H1 (cell line): Measurements from ENCODE around the gene GMIP. TPM values are rescaled to one million over a fixed set of nuclear protein-coding genes. Genes with fewer than 3 reads are reported as not detected.

Experiments used
- CTCF ChIA-PET: fragments of 300-600 bp; sonication (Branson Sonifier 250); formaldehyde crosslinking; loops from one replicate; lab custom pipeline; 2021; ENCODE audit not compliant: partially characterized antibody; lab: Charles Lee
- POLR2A ChIA-PET: fragments of 300-600 bp; sonication (Branson Sonifier 250); formaldehyde crosslinking; loops from one replicate; lab custom pipeline; 2021; ENCODE audit warnings: inconsistent platforms; ENCODE audit not compliant: partially characterized antibody; lab: Charles Lee
- DNase-seq, 2 experiments: peaks; one replicate each; pipeline versions ENCODE4 v3.0.0 to v3.0.0-alpha.2; 2010 to 2022; ENCODE audit warnings: low spot score in 2 of 2, low read depth in 1 of 2, mixed read lengths in 1 of 2
- FAIRE-seq: peaks from 2 replicates; lab custom pipeline; 2011; peaks lifted over from hg19 to GRCh38; lab: Jason Lieb, UNC
- H2AFZ ChIP-seq: 2 replicates; pipeline ENCODE4 v1.8.1; 2012; ENCODE audit warnings: low read length, inconsistent platforms
- H2AK5ac ChIP-seq: 2 replicates; pipeline ENCODE4 v1.6.1; 2013; ENCODE audit warnings: low read depth, low read length
- H2BK120ac ChIP-seq: replicated peaks from 2 replicates; pipeline ENCODE3; 2013; ENCODE audit warnings: low read depth, low read length, inconsistent platforms
- H2BK12ac ChIP-seq: 2 replicates; pipeline ENCODE4 v1.6.1; 2013; ENCODE audit warnings: low read depth, low read length
- H2BK15ac ChIP-seq: 2 replicates; pipeline ENCODE4 v1.6.1; 2013; ENCODE audit warnings: low read length
- H2BK20ac ChIP-seq: 2 replicates; pipeline ENCODE4 v1.6.1; 2013; ENCODE audit warnings: low read length
- H2BK5ac ChIP-seq: 2 replicates; pipeline ENCODE4 v1.6.1; 2013; ENCODE audit warnings: low read depth, low read length
- H3K14ac ChIP-seq: 2 replicates; pipeline ENCODE4 v1.6.1; 2013; ENCODE audit warnings: inconsistent platforms; ENCODE audit not compliant: insufficient read length
- H3K18ac ChIP-seq: 2 replicates; pipeline ENCODE4 v1.6.1; 2013; ENCODE audit warnings: low read length; ENCODE audit errors: extremely low read depth
- H3K23ac ChIP-seq: 2 replicates; pipeline ENCODE4 v1.6.1; 2013; ENCODE audit warnings: inconsistent platforms; ENCODE audit not compliant: insufficient read length
- H3K23me2 ChIP-seq: 2 replicates; pipeline ENCODE4 v1.6.1; 2013; ENCODE audit warnings: low read depth, low read length
- H3K27ac ChIP-seq: 2 replicates; pipeline ENCODE4 v1.6.1; 2011; ENCODE audit warnings: low read depth, low read length, inconsistent platforms
- H3K27me3 ChIP-seq, 4 experiments: replicated peaks in 1 of 4; 1 replicate in 1 of 4; 2 replicates in 3 of 4; pipeline versions ENCODE4 v1.6.1 to v1.8.1; 2011 to 2013; ENCODE audit warnings: low read length in 3 of 4, mild to moderate bottlenecking in 3 of 4, inconsistent platforms in 2 of 4, mixed read lengths in 2 of 4, moderate library complexity in 1 of 4; ENCODE audit not compliant: control insufficient read depth in 3 of 4, insufficient read depth in 3 of 4; ENCODE audit errors: extremely low read depth in 1 of 4
- H3K36me3 ChIP-seq, 4 experiments: 2 replicates each; pipeline versions ENCODE4 v1.6.1 to v1.8.1; 2011 to 2013; ENCODE audit warnings: mild to moderate bottlenecking in 4 of 4, low read length in 3 of 4, moderate library complexity in 2 of 4, control low read depth in 1 of 4, inconsistent platforms in 1 of 4; ENCODE audit not compliant: insufficient read depth in 4 of 4, control insufficient read depth in 2 of 4
- H3K4ac ChIP-seq: replicated peaks from 2 replicates; pipeline ENCODE3; 2013; ENCODE audit warnings: low read length, low read depth, mixed read lengths, inconsistent platforms; ENCODE audit not compliant: insufficient read length
- H3K4me1 ChIP-seq, 4 experiments: replicated peaks in 1 of 4; 1 replicate in 1 of 4; 2 replicates in 3 of 4; pipeline versions ENCODE4 v1.6.1 to v1.8.1; 2011 to 2013; ENCODE audit warnings: low read length in 3 of 4, inconsistent platforms in 2 of 4, mixed read lengths in 1 of 4; ENCODE audit not compliant: insufficient read depth in 4 of 4, control insufficient read depth in 3 of 4
- H3K4me2 ChIP-seq, 2 experiments: 2 replicates each; pipeline versions ENCODE4 v1.6.1 to v1.8.1; 2011 to 2013; ENCODE audit warnings: low read depth in 2 of 2, low read length in 2 of 2, control low read depth in 1 of 2, inconsistent platforms in 1 of 2, mild to moderate bottlenecking in 1 of 2; ENCODE audit not compliant: insufficient read depth in 1 of 2
- H3K4me3 ChIP-seq, 4 experiments: fragments of 200-600, 300-600 bp in 1 of 4; sonication (generic), shearing (Covaris generic), sonication (Bioruptor Twin) in 1 of 4; 2 replicates each; pipeline versions ENCODE4 v1.5.1 to v1.8.1; 2011 to 2016; ENCODE audit warnings: low read length in 4 of 4, low read depth in 3 of 4, control low read depth in 2 of 4, inconsistent platforms in 2 of 4, mild to moderate bottlenecking in 2 of 4, mixed read lengths in 1 of 4, moderate library complexity in 1 of 4; ENCODE audit not compliant: insufficient read depth in 2 of 4; ENCODE audit errors: extremely low read depth in 1 of 4
- H3K56ac ChIP-seq: replicated peaks from 2 replicates; pipeline ENCODE3; 2013; ENCODE audit warnings: low read depth, mild to moderate bottlenecking, mixed read lengths, low read length, inconsistent platforms; ENCODE audit not compliant: insufficient read length
- H3K79me1 ChIP-seq: 2 replicates; pipeline ENCODE4 v1.6.1; 2013; ENCODE audit warnings: low read depth, low read length, control low read depth
- H3K79me2 ChIP-seq, 2 experiments: 2 replicates each; pipeline versions ENCODE4 v1.6.1 to v1.8.1; 2012 to 2013; ENCODE audit warnings: low read length in 2 of 2, mild to moderate bottlenecking in 2 of 2, inconsistent platforms in 1 of 2; ENCODE audit not compliant: insufficient read depth in 2 of 2, control insufficient read depth in 1 of 2
- H3K9ac ChIP-seq, 4 experiments: replicated peaks in 1 of 4; 1 replicate in 1 of 4; 2 replicates in 3 of 4; pipeline versions ENCODE4 v1.6.1 to v1.8.1; 2011 to 2013; ENCODE audit warnings: low read depth in 3 of 4, low read length in 3 of 4, control low read depth in 2 of 4, mild to moderate bottlenecking in 2 of 4, moderate library complexity in 2 of 4, inconsistent platforms in 1 of 4; ENCODE audit errors: extremely low read depth in 1 of 4
- H3K9me3 ChIP-seq, 2 experiments: 2 replicates each; pipeline versions ENCODE4 v1.6.1 to v1.8.1; 2012 to 2013; ENCODE audit warnings: mild to moderate bottlenecking in 2 of 2, moderate library complexity in 2 of 2, control low read depth in 1 of 2, inconsistent platforms in 1 of 2, low read depth in 1 of 2, low read length in 1 of 2, mixed read lengths in 1 of 2; ENCODE audit not compliant: insufficient read depth in 2 of 2
- H4K20me1 ChIP-seq, 2 experiments: replicated peaks in 1 of 2; 2 replicates each; pipeline versions ENCODE3 to v1.8.1; 2011 to 2013; ENCODE audit warnings: inconsistent platforms in 2 of 2, low read length in 2 of 2, mild to moderate bottlenecking in 1 of 2; ENCODE audit not compliant: insufficient read depth in 2 of 2, control insufficient read depth in 1 of 2
- H4K5ac ChIP-seq: 2 replicates; pipeline ENCODE4 v1.6.1; 2013; ENCODE audit warnings: low read length, low read depth, mixed read lengths, inconsistent platforms; ENCODE audit not compliant: insufficient read length
- H4K8ac ChIP-seq: 2 replicates; pipeline ENCODE4 v1.8.0; 2013; ENCODE audit warnings: mild to moderate bottlenecking, moderate library complexity, low read length, inconsistent platforms; ENCODE audit not compliant: insufficient read depth; ENCODE audit errors: extremely low read depth
- H4K91ac ChIP-seq: replicated peaks from 2 replicates; pipeline ENCODE3; 2013; ENCODE audit warnings: low read length, mixed read lengths, inconsistent platforms; ENCODE audit not compliant: insufficient read length
- EP300 ChIP-seq, 2 experiments: IDR thresholded peaks; 1 replicate in 1 of 2; 2 replicates in 1 of 2; pipeline ENCODE4 v1.6.1; 2011 to 2012; ENCODE audit warnings: low read depth in 2 of 2, low read length in 2 of 2, mild to moderate bottlenecking in 2 of 2, borderline replicate concordance in 1 of 2, inconsistent platforms in 1 of 2, moderate library complexity in 1 of 2
- FOSL1 ChIP-seq: IDR thresholded peaks from 2 replicates; pipeline ENCODE4 v1.6.1; 2011; ENCODE audit warnings: mild to moderate bottlenecking, low read depth, low read length, moderate library complexity; ENCODE audit not compliant: insufficient read depth
- KDM4A ChIP-seq: IDR thresholded peaks from one replicate; pipeline ENCODE4 v1.7.1; 2012; ENCODE audit warnings: low read depth, mild to moderate bottlenecking, moderate library complexity, low read length, inconsistent platforms; ENCODE audit not compliant: severe bottlenecking
- PHF8 ChIP-seq: fragments of 200-600 bp; sonication (generic); conservative IDR thresholded peaks from 2 replicates; pipeline ENCODE4 v1.7.1; 2012; ENCODE audit warnings: low read depth, mild to moderate bottlenecking, inconsistent platforms, low read length, moderate library complexity
- POLR2A ChIP-seq, 2 experiments: IDR thresholded peaks; 1 replicate in 1 of 2; 2 replicates in 1 of 2; pipeline ENCODE4 v1.6.1; 2011; ENCODE audit warnings: low read depth in 2 of 2, low read length in 2 of 2, mild to moderate bottlenecking in 2 of 2; ENCODE audit errors: control extremely low read depth in 1 of 2
- SAP30 ChIP-seq: fragments of 300-600 bp; sonication (generic); IDR thresholded peaks from 2 replicates; pipeline ENCODE4 v1.7.1; 2012; ENCODE audit warnings: low read length, moderate library complexity, mild to moderate bottlenecking, inconsistent platforms; ENCODE audit not compliant: insufficient read depth, insufficient replicate concordance
- SP4 ChIP-seq: IDR thresholded peaks from 2 replicates; pipeline ENCODE4 v1.6.1; 2012; ENCODE audit warnings: low read length, inconsistent platforms
- TAF1 ChIP-seq: IDR thresholded peaks from 2 replicates; pipeline ENCODE4 v1.6.1; 2011; ENCODE audit warnings: mild to moderate bottlenecking, low read depth, low read length
- WGBS, 2 experiments: shearing (Covaris generic) in 1 of 2; methylation state at CpG; one replicate each; pipeline versions ENCODE4 v1.1.6 to v1.1.7; 2013 to 2015; ENCODE audit warnings: low lambda C conversion rate in 2 of 2, mixed read lengths in 2 of 2, inconsistent platforms in 1 of 2, low coverage in 1 of 2, missing lambda C conversion rate in 1 of 2; ENCODE audit not compliant: insufficient replicate concordance in 2 of 2, insufficient coverage in 1 of 2, insufficient read length in 1 of 2; ENCODE audit errors: extremely low coverage in 1 of 2, missing lambda C conversion rate in 1 of 2; 5-methylcytosine and 5-hydroxymethylcytosine counted together
- polyA plus RNA-seq, 7 experiments: library from polyadenylated mRNA; depleted of rRNA in 3 of 7; stranded (reverse) in 5 of 7; unstranded in 2 of 7; fragments of >200 nt in 5 of 7; fragments of 200-250 nt in 2 of 7; gene quantifications; 1 replicate in 5 of 7; 2 replicates in 1 of 7; 4 replicates in 1 of 7; pipeline versions ENCODE4 v1.2.1 to v1.2.3, GENCODE V29; 2011 to 2013; ENCODE audit warnings: missing spikeins in 2 of 7, mixed read lengths in 2 of 7
- total RNA-seq: library from RNA; stranded (reverse); fragmentation: NEBNext Ultra II Directional; extraction: Animal tissue kit (Norgen Biotek cat#: 25700); gene quantifications from 2 replicates; pipeline ENCODE4 v1.2.1, GENCODE V29; 2021
- TF ChIP-seq, protein P1 (sequence below): IDR thresholded peaks from 2 replicates; pipeline ENCODE4 v1.6.1; 2011; ENCODE audit warnings: low read length, improper control_type of control experiment

GMIP gene
- total and polyA plus RNA-seq, 2 of the 8 experiments (the other 6 are each of a cell fraction or from before 2014, with no cell fraction given), result 5.7 to 18.1 TPM

DNA sequence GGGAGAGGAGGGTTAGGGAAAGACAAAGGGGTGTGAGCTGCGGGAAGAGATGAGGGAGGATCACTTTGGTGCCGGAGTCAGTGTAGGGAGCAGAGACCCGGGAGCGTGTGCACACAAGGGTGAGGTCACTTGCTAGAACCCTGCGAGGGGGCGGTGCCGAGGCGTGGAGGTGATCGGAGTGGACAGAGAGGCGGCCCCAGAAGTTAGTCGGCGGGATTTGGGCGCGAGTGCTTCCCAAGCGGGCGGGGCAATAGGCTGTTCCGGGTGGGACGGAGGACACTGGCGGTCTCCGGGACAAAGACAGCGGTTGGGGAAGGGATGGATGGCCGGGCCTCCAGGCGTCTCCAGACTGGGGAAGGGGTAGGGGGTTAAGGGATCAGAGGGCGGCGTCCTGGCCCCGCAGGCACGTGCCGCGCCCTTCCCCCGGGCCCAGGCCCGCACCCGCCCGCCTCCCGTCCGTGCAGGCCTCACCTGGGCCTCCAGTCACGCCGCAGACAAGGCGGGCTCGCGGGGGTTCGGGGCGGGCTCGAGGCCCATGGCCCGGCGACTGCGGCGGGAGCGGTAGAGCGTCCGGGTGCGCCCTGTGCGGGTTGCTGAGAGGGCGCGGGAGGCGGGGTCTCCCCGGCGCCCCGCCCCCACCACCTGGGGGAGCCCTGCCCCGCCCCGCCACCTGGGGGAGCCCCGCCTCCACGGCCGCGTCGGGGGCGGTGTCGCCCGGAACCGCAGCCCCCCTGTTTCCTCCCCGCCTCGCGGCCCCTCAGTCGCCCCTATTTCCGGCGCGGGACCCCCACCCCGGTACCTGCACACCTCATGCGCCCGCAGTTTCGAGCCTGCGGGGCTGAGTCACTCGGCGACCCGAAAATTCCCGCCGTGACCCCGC, 15.6 kb downstream of the GMIP start, which contains the start of gene LPAR2:
LPAR2 (minus strand) TSS at position 600 of the 880 bp plus-strand sequence. CDS start 945 bp downstream, outside the sequence.
- peak within 1 kb of the TSS; percentile 72; the same call in 1 of the 2 replicates for H3K27ac ChIP-seq
- peak within 1 kb of the TSS; percentile 93 for H2BK5ac ChIP-seq
- peak within 1 kb of the TSS; percentile 96 for H4K91ac ChIP-seq
- peak within 1 kb of the TSS; percentile 83 for H3K18ac ChIP-seq
- peak within 1 kb of the TSS; percentile 86 for H2AK5ac ChIP-seq
- no peak within 1 kb of the TSS for H2BK120ac ChIP-seq
- H2BK15ac ChIP-seq, result peak within 1 kb of the TSS; percentile 88; the same call in 1 of the 2 replicates
- peaks cover 10% of the 10 kb centered on the region for H3K79me1 ChIP-seq
- WGBS, 2 experiments, result 2% methylated on average over 27 of the region's 87 CpGs; no CpG with 5 or more reads in 1 of the 2 experiments
- H2AFZ ChIP-seq, result no peak within 1 kb of the TSS
- peak within 1 kb of the TSS; percentile 93 for H3K56ac ChIP-seq
- H3K23me2 ChIP-seq, result peaks cover 10% of the 10 kb centered on the region
- H4K20me1 ChIP-seq, result peaks cover 3 to 9% of the 10 kb centered on the region in 2 experiments
- H3K27me3 ChIP-seq, result no peaks in the 10 kb centered on the region
- peaks cover 0 to 11% (median 8%) of the 10 kb centered on the region in 4 experiments; a peak in 5 of 7 replicates for H3K4me1 ChIP-seq
- peaks cover 6 to 10% (median 8%) of the 10 kb centered on the region in 4 experiments; a peak in 7 of 8 replicates for H3K36me3 ChIP-seq
- CTCF ChIA-PET, result interaction anchor here (0.7 to 1.7 kb wide), 8 partner anchors 16 to 370 kb away, joined by 3 to 6 read pairs (median 4); partner anchors contain the start of gene GMIP
- peak within 1 kb of the TSS; percentile 69 to 82 (median 74) for H3K4me3 ChIP-seq
- FAIRE-seq (no peak), DNase-seq (peak in 1 of 2 experiments; percentile 89)
- H3K23ac ChIP-seq, result no peak within 1 kb of the TSS
- H2BK12ac ChIP-seq, result peak within 1 kb of the TSS; percentile 80
- POLR2A ChIA-PET, result interaction anchor here (0.5 to 4.2 kb wide), 26 partner anchors 9 to 1033 kb away, joined by 3 to 46 read pairs (median 4); partner anchors contain the start of genes ATP13A1, GMIP, PBX4 and ZNF101
- H3K9me3 ChIP-seq, result no peaks in the 10 kb centered on the region
- H2BK20ac ChIP-seq, result no peak within 1 kb of the TSS
- peaks cover 0 to 18% of the 10 kb centered on the region in 2 experiments; a peak in 3 of 4 replicates for H3K79me2 ChIP-seq
- peak within 1 kb of the TSS; percentile 96 for H4K5ac ChIP-seq
- H3K14ac ChIP-seq, result no peak within 1 kb of the TSS
- peak within 1 kb of the TSS; percentile 87 for H3K4ac ChIP-seq
- H4K8ac ChIP-seq, result peak within 1 kb of the TSS; percentile 98
- peak within 1 kb of the TSS; percentile 91 to 95 for H3K4me2 ChIP-seq
- H3K9ac ChIP-seq, result peak within 1 kb of the TSS; percentile 68 to 78 (median 76)
- TF ChIP-seq KDM4A (peak; percentile 61), EP300 (IDR thresholded peaks at IDR 0.05; ENCODE audit: borderline replicate concordance in 1 of 2, low read depth in 2 of 2, low read length in 2 of 2) (no peak), POLR2A (IDR thresholded peaks at IDR 0.05; ENCODE audit: control extremely low read depth in 1 of 2, low read depth in 2 of 2, low read length in 2 of 2) (peak; percentile 66 to 90), SP4 (0 out of 2 replicates have a peak, but pooled peaks have one; percentile 24), PHF8 (peak; percentile 71), FOSL1 (no peak), SAP30 (no peak), TAF1 (peak; percentile 11; the same call in 1 of the 2 replicates)
- TF ChIP-seq, protein P1, sequence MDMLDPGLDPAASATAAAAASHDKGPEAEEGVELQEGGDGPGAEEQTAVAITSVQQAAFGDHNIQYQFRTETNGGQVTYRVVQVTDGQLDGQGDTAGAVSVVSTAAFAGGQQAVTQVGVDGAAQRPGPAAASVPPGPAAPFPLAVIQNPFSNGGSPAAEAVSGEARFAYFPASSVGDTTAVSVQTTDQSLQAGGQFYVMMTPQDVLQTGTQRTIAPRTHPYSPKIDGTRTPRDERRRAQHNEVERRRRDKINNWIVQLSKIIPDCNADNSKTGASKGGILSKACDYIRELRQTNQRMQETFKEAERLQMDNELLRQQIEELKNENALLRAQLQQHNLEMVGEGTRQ, result 0 out of 2 replicates have a peak, but pooled peaks have one; percentile 13
